Panc1 (cell line): ENCODE measurements around the gene LIM2. TPM values are rescaled to one million over a fixed set of nuclear protein-coding genes. Genes with fewer than 3 reads are reported as not detected.

ENCODE experiments used
- ATAC-seq: fragments of 200-7000 bp; cut with Tn5 transposase; 2 replicates; pipeline ENCODE4 v1.9.1; 2020; ENCODE audit warnings: mild to moderate bottlenecking, moderate library complexity
- BruUV-seq: library from RNA; stranded (reverse); fragments of 400-500 nt; replicated peaks from 2 replicates; lab custom pipeline; 2021; lab: Mats Ljungman, UMichigan
- CTCF ChIA-PET: fragments of 300-600 bp; sonication (Branson Sonifier 250); formaldehyde crosslinking; loops from one replicate; lab custom pipeline; 2022; ENCODE audit warnings: antibody characterized with exemption; lab: Charles Lee
- POLR2A ChIA-PET: fragments of 300-600 bp; sonication (Branson Sonifier 250); formaldehyde crosslinking; loops from one replicate; lab custom pipeline; 2022; ENCODE audit warnings: antibody characterized with exemption; lab: Charles Lee
- DNase-seq: peaks from one replicate; pipeline ENCODE4 v3.0.0-alpha.2; 2010; ENCODE audit warnings: low read depth, low spot score
- H3K27ac ChIP-seq: 2 replicates; pipeline ENCODE4 v1.5.1; 2011; ENCODE audit warnings: mild to moderate bottlenecking, low read length, inconsistent platforms
- H3K27me3 ChIP-seq: fragments of 200-500 bp; sonication (Bioruptor generic); 2 replicates; pipeline ENCODE4 v1.6.0; 2014; ENCODE audit warnings: low read length, inconsistent platforms; ENCODE audit not compliant: control insufficient read depth, insufficient read depth
- H3K36me3 ChIP-seq: fragments of 200-500 bp; sonication (Bioruptor generic); 2 replicates; pipeline ENCODE4 v1.5.1; 2014; ENCODE audit warnings: inconsistent platforms, mild to moderate bottlenecking, low read length, moderate library complexity; ENCODE audit not compliant: control insufficient read depth, insufficient read depth
- H3K4me1 ChIP-seq: 2 replicates; pipeline ENCODE4 v1.5.1; 2011; ENCODE audit warnings: inconsistent platforms, mild to moderate bottlenecking, low read length, moderate library complexity; ENCODE audit not compliant: control insufficient read depth, insufficient read depth
- H3K4me3 ChIP-seq, 2 experiments: 2 replicates each; pipeline ENCODE4 v1.5.1; 2011 to 2012; ENCODE audit warnings: low read depth in 2 of 2, low read length in 2 of 2, mild to moderate bottlenecking in 2 of 2, inconsistent platforms in 1 of 2, moderate library complexity in 1 of 2
- H3K9me3 ChIP-seq: fragments of 200-500 bp; sonication (Bioruptor generic); 2 replicates; pipeline ENCODE4 v1.5.1; 2014; ENCODE audit warnings: low read depth, mild to moderate bottlenecking, inconsistent platforms, low read length, moderate library complexity; ENCODE audit not compliant: control insufficient read depth, insufficient read depth
- POLR2AphosphoS5 ChIP-seq: IDR thresholded peaks from 2 replicates; pipeline ENCODE4 v1.6.1; 2012; ENCODE audit warnings: mild to moderate bottlenecking, low read depth, low read length, moderate library complexity
- SIN3A ChIP-seq: IDR thresholded peaks from 2 replicates; pipeline ENCODE4 v1.6.1; 2012; ENCODE audit warnings: low read depth, mild to moderate bottlenecking, low read length, moderate library complexity, borderline replicate concordance; ENCODE audit not compliant: insufficient read depth
- TCF7L2 ChIP-seq: IDR thresholded peaks from 2 replicates; pipeline ENCODE4 v1.6.1; 2011; ENCODE audit warnings: mild to moderate bottlenecking, low read depth, low read length, inconsistent platforms
- in situ Hi-C: cut with HindIII; loops from 2 replicates; pipeline ENCODE4 v1.10.0; 2016; ENCODE audit warnings: low sequenced_read_pairs, low pct_unique_long_range_greater_than_20kb
- intact Hi-C: fragments of 100-400 bp; cut with micrococcal nuclease; formaldehyde crosslinking; loops from one replicate; pipeline ENCODE4 v1.10.0; 2022; ENCODE audit not compliant: unreplicated experiment
- total RNA-seq: library from RNA; stranded (reverse); gene quantifications from one replicate; pipeline ENCODE4 v1.2.1, GENCODE V29; 2021; ENCODE audit not compliant: unreplicated experiment
- TF ChIP-seq, protein P1 (sequence below): fragments of 450-650 bp; IDR thresholded peaks from 2 replicates; pipeline ENCODE4 v1.5.1; 2017; ENCODE audit warnings: mild to moderate bottlenecking
- TF ChIP-seq, protein P2 (sequence below), 2 experiments: IDR thresholded peaks; 2 replicates each; pipeline ENCODE4 v1.6.1; 2011 to 2012; ENCODE audit warnings: low read depth in 2 of 2, control low read depth in 1 of 2, low read length in 1 of 2, mild to moderate bottlenecking in 1 of 2, moderate library complexity in 1 of 2; ENCODE audit not compliant: insufficient read depth in 1 of 2

The LIM2 gene
- total RNA-seq, 1 experiment from 2014 or later = not detected

- no TSS peak for BruUV-seq
- ATAC-seq (peak; percentile 85), DNase-seq (peak; percentile 77)
- Histone ChIP-seq H3K4me1 (peaks cover 13% of the 10 kb centered on the region), H3K36me3 (peaks cover 8% of the 10 kb centered on the region; the same call in 1 of the 2 replicates), H3K9me3 (no peaks in the 10 kb centered on the region), H3K4me3 (peak overlapping the region; percentile 77 to 83), H3K27ac (peak overlapping the region; percentile 89), H3K27me3 (no peaks in the 10 kb centered on the region)
- ChIA-PET CTCF (no interaction called here), POLR2A (no interaction called here)
- intact Hi-C loops (no loop called here), in situ Hi-C loops (no loop called here)
- TF ChIP-seq POLR2AphosphoS5 (peak; percentile 63), SIN3A (0 out of 2 replicates have a peak, but pooled peaks have one; percentile 58)
- TF ChIP-seq, protein P1, sequence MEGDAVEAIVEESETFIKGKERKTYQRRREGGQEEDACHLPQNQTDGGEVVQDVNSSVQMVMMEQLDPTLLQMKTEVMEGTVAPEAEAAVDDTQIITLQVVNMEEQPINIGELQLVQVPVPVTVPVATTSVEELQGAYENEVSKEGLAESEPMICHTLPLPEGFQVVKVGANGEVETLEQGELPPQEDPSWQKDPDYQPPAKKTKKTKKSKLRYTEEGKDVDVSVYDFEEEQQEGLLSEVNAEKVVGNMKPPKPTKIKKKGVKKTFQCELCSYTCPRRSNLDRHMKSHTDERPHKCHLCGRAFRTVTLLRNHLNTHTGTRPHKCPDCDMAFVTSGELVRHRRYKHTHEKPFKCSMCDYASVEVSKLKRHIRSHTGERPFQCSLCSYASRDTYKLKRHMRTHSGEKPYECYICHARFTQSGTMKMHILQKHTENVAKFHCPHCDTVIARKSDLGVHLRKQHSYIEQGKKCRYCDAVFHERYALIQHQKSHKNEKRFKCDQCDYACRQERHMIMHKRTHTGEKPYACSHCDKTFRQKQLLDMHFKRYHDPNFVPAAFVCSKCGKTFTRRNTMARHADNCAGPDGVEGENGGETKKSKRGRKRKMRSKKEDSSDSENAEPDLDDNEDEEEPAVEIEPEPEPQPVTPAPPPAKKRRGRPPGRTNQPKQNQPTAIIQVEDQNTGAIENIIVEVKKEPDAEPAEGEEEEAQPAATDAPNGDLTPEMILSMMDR = no peak
These were observed 21.2 kb downstream of the LIM2 start for GRCh38 chr19:51366389-51367254.

GRCh38 chr19:51365965-51366388, 21.8 kb downstream of the LIM2 start, which contains the start of gene ETFB:
TSS of gene ETFB (minus strand) at chr19:51366388. CDS start at chr19:51366326, 62 bp downstream.
- CTCF ChIA-PET = no interaction called here
- intact Hi-C loops = no loop called here
- BruUV-seq = TSS peak; percentile 96

More at GRCh38 chr19:51365965-51366388, 21.8 kb downstream of the LIM2 start, which contains the start of gene ETFB:
- Histone ChIP-seq H3K36me3 (peaks cover 8% of the 10 kb centered on the region; the same call in 1 of the 2 replicates), H3K9me3 (no peaks in the 10 kb centered on the region), H3K27ac (peak within 1 kb of the TSS; percentile 95), H3K4me3 (peak within 1 kb of the TSS; percentile 77 to 83), H3K4me1 (peaks cover 13% of the 10 kb centered on the region), H3K27me3 (no peaks in the 10 kb centered on the region)
- ATAC-seq (no peak), DNase-seq (no peak)
- TF ChIP-seq TCF7L2 = no peak
- TF ChIP-seq, protein P2, sequence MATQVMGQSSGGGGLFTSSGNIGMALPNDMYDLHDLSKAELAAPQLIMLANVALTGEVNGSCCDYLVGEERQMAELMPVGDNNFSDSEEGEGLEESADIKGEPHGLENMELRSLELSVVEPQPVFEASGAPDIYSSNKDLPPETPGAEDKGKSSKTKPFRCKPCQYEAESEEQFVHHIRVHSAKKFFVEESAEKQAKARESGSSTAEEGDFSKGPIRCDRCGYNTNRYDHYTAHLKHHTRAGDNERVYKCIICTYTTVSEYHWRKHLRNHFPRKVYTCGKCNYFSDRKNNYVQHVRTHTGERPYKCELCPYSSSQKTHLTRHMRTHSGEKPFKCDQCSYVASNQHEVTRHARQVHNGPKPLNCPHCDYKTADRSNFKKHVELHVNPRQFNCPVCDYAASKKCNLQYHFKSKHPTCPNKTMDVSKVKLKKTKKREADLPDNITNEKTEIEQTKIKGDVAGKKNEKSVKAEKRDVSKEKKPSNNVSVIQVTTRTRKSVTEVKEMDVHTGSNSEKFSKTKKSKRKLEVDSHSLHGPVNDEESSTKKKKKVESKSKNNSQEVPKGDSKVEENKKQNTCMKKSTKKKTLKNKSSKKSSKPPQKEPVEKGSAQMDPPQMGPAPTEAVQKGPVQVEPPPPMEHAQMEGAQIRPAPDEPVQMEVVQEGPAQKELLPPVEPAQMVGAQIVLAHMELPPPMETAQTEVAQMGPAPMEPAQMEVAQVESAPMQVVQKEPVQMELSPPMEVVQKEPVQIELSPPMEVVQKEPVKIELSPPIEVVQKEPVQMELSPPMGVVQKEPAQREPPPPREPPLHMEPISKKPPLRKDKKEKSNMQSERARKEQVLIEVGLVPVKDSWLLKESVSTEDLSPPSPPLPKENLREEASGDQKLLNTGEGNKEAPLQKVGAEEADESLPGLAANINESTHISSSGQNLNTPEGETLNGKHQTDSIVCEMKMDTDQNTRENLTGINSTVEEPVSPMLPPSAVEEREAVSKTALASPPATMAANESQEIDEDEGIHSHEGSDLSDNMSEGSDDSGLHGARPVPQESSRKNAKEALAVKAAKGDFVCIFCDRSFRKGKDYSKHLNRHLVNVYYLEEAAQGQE (IDR thresholded peaks at IDR 0.05; ENCODE audit: insufficient read depth in 1 of 2, low read depth in 2 of 2, low read length in 1 of 2) = no peak
- TF ChIP-seq SIN3A = no peak
- TF ChIP-seq, protein P1 = no peak
- no peak for TF ChIP-seq POLR2AphosphoS5
- POLR2A ChIA-PET = interaction anchor here (0.6 kb wide), 1 partner anchor 77 kb away, joined by 3 read pairs; no protein-coding TSS in a partner anchor
- in situ Hi-C loops = no loop called here
